HCT116 (cell line): ENCODE measurements around the gene TMEM50B. TPM values are rescaled to one million over a fixed set of nuclear protein-coding genes. Genes with fewer than 3 reads are reported as not detected.

Source experiments
- ATAC-seq: fragments of 200-7000 bp; cut with Tn5 transposase; 2 replicates; pipeline ENCODE4 v1.9.1; 2020; ENCODE audit warnings: mild to moderate bottlenecking, moderate library complexity
- BruUV-seq: library from RNA; stranded (reverse); fragments of 400-500 nt; replicated peaks from 2 replicates; lab custom pipeline; 2021; lab: Mats Ljungman, UMichigan
- CTCF ChIA-PET: fragments of 300-600 bp; sonication (Branson Sonifier 250); formaldehyde crosslinking; loops from one replicate; lab custom pipeline; 2021; ENCODE audit warnings: antibody characterized with exemption; lab: Charles Lee
- POLR2A ChIA-PET: fragments of 300-600, 350-600 bp; sonication (Branson Sonifier 250); formaldehyde crosslinking; loops from one replicate; lab custom pipeline; 2021; ENCODE audit warnings: antibody characterized with exemption; lab: Charles Lee
- RAD21 ChIA-PET, 2 experiments: fragments of 300-600 bp; sonication (Branson Sonifier 250); formaldehyde crosslinking; loops; one replicate each; lab custom pipeline; 2023; ENCODE audit warnings: low total read pairs in 2 of 2; ENCODE audit not compliant: uncharacterized antibody in 2 of 2, unreplicated experiment in 2 of 2, low non-redundant PET in 1 of 2; lab: Charles Lee
- DNase-seq: peaks from one replicate; pipeline ENCODE4 v3.0.0-alpha.2; 2010; ENCODE audit warnings: low read depth, low spot score
- H2AFZ ChIP-seq: fragments of 200-600 bp; shearing (Covaris generic), sonication (generic); 2 replicates; pipeline ENCODE4 v1.6.1; 2017; ENCODE audit warnings: low read depth, mixed run types, mixed read lengths, antibody characterized with exemption, low read length; ENCODE audit not compliant: poor library complexity, severe bottlenecking
- H3K27ac ChIP-seq: 2 replicates; pipeline ENCODE4 v1.5.1; 2012; ENCODE audit warnings: low read depth, low read length
- H3K27me3 ChIP-seq: fragments of 200-600 bp; sonication (generic); 2 replicates; pipeline ENCODE4 v1.6.1; 2016; ENCODE audit warnings: mixed run types, low read length, mixed read lengths; ENCODE audit not compliant: insufficient read depth
- H3K36me3 ChIP-seq, 2 experiments: fragments of 200-500 bp in 1 of 2; fragments of 200-600 bp in 1 of 2; sonication (Bioruptor generic) in 1 of 2; sonication (generic) in 1 of 2; 2 replicates each; pipeline versions ENCODE4 v1.5.1 to v1.6.1; 2014 to 2016; ENCODE audit warnings: low read length in 2 of 2, inconsistent platforms in 1 of 2, mixed read lengths in 1 of 2, mixed run types in 1 of 2; ENCODE audit not compliant: insufficient read depth in 2 of 2, control insufficient read depth in 1 of 2
- H3K4me1 ChIP-seq, 2 experiments: fragments of 200-600 bp in 1 of 2; sonication (generic) in 1 of 2; 2 replicates each; pipeline versions ENCODE4 v1.5.1 to v1.6.1; 2012 to 2017; ENCODE audit warnings: low read length in 2 of 2, inconsistent platforms in 1 of 2, mild to moderate bottlenecking in 1 of 2, mixed read lengths in 1 of 2, mixed run types in 1 of 2, moderate library complexity in 1 of 2; ENCODE audit not compliant: insufficient read depth in 2 of 2, control insufficient read depth in 1 of 2
- H3K4me2 ChIP-seq: fragments of 200-600 bp; sonication (generic); 2 replicates; pipeline ENCODE4 v1.6.1; 2017; ENCODE audit warnings: mixed run types, low read length, mixed read lengths
- H3K4me3 ChIP-seq, 2 experiments: fragments of 200-600 bp in 1 of 2; sonication (generic) in 1 of 2; replicated peaks in 1 of 2; 2 replicates each; pipeline ENCODE4 v1.5.1; 2011 to 2016; ENCODE audit warnings: low read length in 2 of 2, control low read depth in 1 of 2, low read depth in 1 of 2, mild to moderate bottlenecking in 1 of 2, mixed read lengths in 1 of 2, mixed run types in 1 of 2
- H3K79me2 ChIP-seq: fragments of 200-600 bp; sonication (generic); 2 replicates; pipeline ENCODE4 v1.6.1; 2017; ENCODE audit warnings: mild to moderate bottlenecking, mixed run types, low read length, moderate library complexity, mixed read lengths; ENCODE audit not compliant: insufficient read depth
- H3K9ac ChIP-seq: fragments of 200-600 bp; sonication (generic); 2 replicates; pipeline ENCODE4 v1.6.1; 2016; ENCODE audit warnings: low read length, mixed read lengths
- H3K9me2 ChIP-seq: fragments of 200-600 bp; sonication (generic), shearing (Covaris generic); 2 replicates; pipeline ENCODE4 v1.6.1; 2017; ENCODE audit warnings: mixed run types, mild to moderate bottlenecking, moderate library complexity; ENCODE audit not compliant: insufficient read depth
- H3K9me3 ChIP-seq, 2 experiments: fragments of 200-500 bp in 1 of 2; fragments of 200-600 bp in 1 of 2; sonication (Bioruptor generic) in 1 of 2; sonication (generic) in 1 of 2; 2 replicates each; pipeline ENCODE4 v1.6.1; 2014 to 2017; ENCODE audit warnings: low read length in 2 of 2, mixed read lengths in 2 of 2, inconsistent platforms in 1 of 2, low read depth in 1 of 2, mild to moderate bottlenecking in 1 of 2, mixed run types in 1 of 2, moderate library complexity in 1 of 2; ENCODE audit not compliant: control insufficient read depth in 1 of 2, insufficient read depth in 1 of 2
- H4K20me1 ChIP-seq: fragments of 200-600 bp; sonication (generic), shearing (Covaris generic); 2 replicates; pipeline ENCODE4 v1.6.1; 2017; ENCODE audit warnings: mixed run types, mild to moderate bottlenecking, moderate library complexity; ENCODE audit not compliant: insufficient read depth
- ATF3 ChIP-seq: IDR thresholded peaks from 2 replicates; pipeline ENCODE4 v1.6.1; 2012
- CEBPB ChIP-seq: IDR thresholded peaks from 2 replicates; pipeline ENCODE4 v1.6.1; 2012; ENCODE audit warnings: low read depth
- ELF1 ChIP-seq: IDR thresholded peaks from 2 replicates; pipeline ENCODE4 v1.6.1; 2012; ENCODE audit warnings: low read depth, borderline replicate concordance
- FOSL1 ChIP-seq: IDR thresholded peaks from 2 replicates; pipeline ENCODE4 v1.6.1; 2012; ENCODE audit warnings: low read depth
- JUND ChIP-seq: IDR thresholded peaks from 2 replicates; pipeline ENCODE4 v1.6.1; 2012
- POLR2A ChIP-seq: IDR thresholded peaks from 2 replicates; pipeline ENCODE4 v1.7.0; 2011; ENCODE audit warnings: borderline replicate concordance; ENCODE audit not compliant: insufficient read depth, insufficient read length; ENCODE audit errors: extremely low read depth
- REST ChIP-seq: IDR thresholded peaks from 2 replicates; pipeline ENCODE4 v1.6.1; 2012; ENCODE audit warnings: low read depth
- SIN3A ChIP-seq: IDR thresholded peaks from 2 replicates; pipeline ENCODE4 v1.6.1; 2012; ENCODE audit warnings: low read depth
- SP1 ChIP-seq: IDR thresholded peaks from 2 replicates; pipeline ENCODE4 v1.6.1; 2012; ENCODE audit warnings: low read depth
- SRF ChIP-seq: IDR thresholded peaks from 2 replicates; pipeline ENCODE4 v1.6.1; 2012; ENCODE audit warnings: low read depth
- TCF7L2 ChIP-seq: IDR thresholded peaks from 2 replicates; pipeline ENCODE4 v1.7.0; 2011; ENCODE audit warnings: borderline replicate concordance, inconsistent platforms; ENCODE audit not compliant: insufficient read depth, insufficient read length; ENCODE audit errors: extremely low read depth
- intact Hi-C: fragments of 100-400 bp; cut with micrococcal nuclease; formaldehyde crosslinking; loops from 2 replicates; pipeline ENCODE4 v1.10.0; 2022
- total RNA-seq: library from RNA; stranded (reverse); gene quantifications from one replicate; pipeline ENCODE4 v1.2.1, GENCODE V29; 2021; ENCODE audit not compliant: unreplicated experiment

TMEM50B gene
- total RNA-seq, 1 experiment from 2014 or later, result 18.8 TPM

GRCh38 chr21:33402001-33402979 lies 77.5 kb downstream of the TMEM50B start:
- Histone ChIP-seq H3K79me2 (peaks cover 39% of the 10 kb centered on the region), H3K9me3 (no peaks in the 10 kb centered on the region), H4K20me1 (no peaks in the 10 kb centered on the region), H3K9me2 (no peaks in the 10 kb centered on the region), H3K27me3 (no peaks in the 10 kb centered on the region), H3K4me1 (peaks cover 35 to 44% of the 10 kb centered on the region in 2 experiments), H3K9ac (peak overlapping the region; percentile 89), H3K4me2 (peak overlapping the region; percentile 97), H3K36me3 (no peaks in the 10 kb centered on the region), H2AFZ (peak overlapping the region; percentile 78), H3K4me3 (peak overlapping the region; percentile 77 to 87), H3K27ac (no peak overlapping the region)
- POLR2A ChIA-PET, result no interaction called here
- no peak for DNase-seq
- RAD21 ChIA-PET, result no interaction called here
- no peak for ATAC-seq
- no peak for TF ChIP-seq SIN3A
- no peak for TF ChIP-seq ELF1
- no peak for TF ChIP-seq SRF
- TF ChIP-seq FOSL1, result no peak
- no peak for TF ChIP-seq JUND
- BruUV-seq, result no TSS peak
- CTCF ChIA-PET, result no interaction called here
- intact Hi-C loops, result no loop called here

- ChIA-PET RAD21 (no interaction called here), POLR2A (no interaction called here), CTCF (no interaction called here)
- Histone ChIP-seq H4K20me1 (no peaks in the 10 kb centered on the region), H3K9ac (no peak overlapping the region), H3K4me2 (peak overlapping the region; percentile 42; the same call in 1 of the 2 replicates), H3K36me3 (no peaks in the 10 kb centered on the region), H3K27ac (no peak overlapping the region; the same call in 1 of the 2 replicates), H3K27me3 (no peaks in the 10 kb centered on the region), H3K79me2 (peaks cover 32% of the 10 kb centered on the region), H3K4me1 (peaks cover 35 to 44% of the 10 kb centered on the region in 2 experiments), H2AFZ (peak overlapping the region; percentile 78), H3K9me2 (no peaks in the 10 kb centered on the region), H3K4me3 (no peak overlapping the region), H3K9me3 (no peaks in the 10 kb centered on the region)
- intact Hi-C loops, result no loop called here
- TF ChIP-seq POLR2A, result no peak
- no peak for TF ChIP-seq TCF7L2
- TF ChIP-seq CEBPB, result no peak
- no peak for TF ChIP-seq SP1
- no peak for TF ChIP-seq SRF
- no peak for TF ChIP-seq REST
- no peak for TF ChIP-seq ATF3
- DNase-seq (no peak), ATAC-seq (no peak)
- no TSS peak for BruUV-seq
Measured at GRCh38 chr21:33401630-33401992, 78.2 kb downstream of the TMEM50B start.
